ENCODE measurements around the gene NFATC2IP. TPM values are rescaled to one million over a fixed set of nuclear protein-coding genes. Genes with fewer than 3 reads are reported as not detected.
"Not testable (repeated sequence)": the region's sequence is repeated elsewhere in the genome, so short reads cannot be mapped to it uniquely, and the experiment has no call there.

Gene NFATC2IP
- total RNA-seq, 2 experiments from 2014 or later = 55.5 to 58.9 TPM

DNA sequence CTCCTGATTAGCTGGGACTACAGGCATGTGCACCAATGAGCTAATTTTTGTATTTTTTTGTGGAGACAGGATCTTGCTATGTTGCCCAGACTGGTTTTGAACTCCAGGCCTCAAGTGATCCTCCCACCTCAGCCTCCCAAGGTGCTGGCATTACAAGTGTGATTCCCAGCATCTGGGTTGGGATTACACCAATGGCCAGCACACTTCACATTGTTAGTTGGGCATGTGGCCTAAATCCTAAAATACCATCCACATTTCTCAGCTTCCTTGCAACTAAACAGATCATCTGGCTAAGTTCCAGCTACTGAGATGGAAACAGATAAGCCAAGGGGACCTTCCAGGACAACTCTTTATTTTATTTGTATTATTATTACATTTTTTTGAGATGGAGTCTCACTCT, 35.6 kb upstream of the NFATC2IP start:
- Mint-ChIP-seq H3K9me3 (no peaks in the 10 kb centered on the region), H3K4me1 (ENCODE audit: low read depth) (no peaks in the 10 kb centered on the region), H3K27ac (no peak overlapping the region), H3K36me3 (ENCODE audit: low read depth) (peaks cover 17% of the 10 kb centered on the region), H3K4me3 (no peak overlapping the region), H3K27me3 (ENCODE audit: low read depth) (no peaks in the 10 kb centered on the region)
- intact Hi-C loops (cut with micrococcal nuclease) = no loop called here
- DNase-seq = no peak
- CTCF ChIA-PET = no interaction called here

DNA sequence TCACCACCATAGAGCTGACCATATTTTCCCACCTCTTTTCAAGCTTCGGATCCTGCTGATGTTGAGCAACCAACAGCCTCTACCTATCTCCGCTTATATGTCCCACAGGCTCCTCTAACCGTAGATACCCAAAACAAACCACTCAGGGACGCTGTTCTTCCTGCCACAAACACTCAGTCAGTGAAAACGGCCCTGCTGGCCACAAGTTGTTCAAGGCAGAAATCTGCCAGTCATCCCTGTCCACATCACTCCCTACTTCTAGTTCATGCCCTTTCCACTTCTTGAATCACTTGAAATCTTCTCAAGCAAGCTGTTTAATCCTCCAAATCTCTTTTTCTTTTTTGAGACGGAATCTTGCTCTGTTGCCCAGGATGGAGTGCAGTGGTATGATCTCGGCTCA, 33.6 kb upstream of the NFATC2IP start:
- peaks cover 21% of the 10 kb centered on the region for H3K36me3 Mint-ChIP-seq (ENCODE audit: low read depth)
- no peaks in the 10 kb centered on the region for H3K4me1 Mint-ChIP-seq (ENCODE audit: low read depth)
- no peak overlapping the region for H3K4me3 Mint-ChIP-seq
- H3K27me3 Mint-ChIP-seq (ENCODE audit: low read depth) = no peaks in the 10 kb centered on the region
- H3K9me3 Mint-ChIP-seq = no peaks in the 10 kb centered on the region
- no peak overlapping the region for H3K27ac Mint-ChIP-seq
- CTCF ChIA-PET = no interaction called here
- DNase-seq = no peak
- intact Hi-C loops (cut with micrococcal nuclease) = no loop called here

DNA sequence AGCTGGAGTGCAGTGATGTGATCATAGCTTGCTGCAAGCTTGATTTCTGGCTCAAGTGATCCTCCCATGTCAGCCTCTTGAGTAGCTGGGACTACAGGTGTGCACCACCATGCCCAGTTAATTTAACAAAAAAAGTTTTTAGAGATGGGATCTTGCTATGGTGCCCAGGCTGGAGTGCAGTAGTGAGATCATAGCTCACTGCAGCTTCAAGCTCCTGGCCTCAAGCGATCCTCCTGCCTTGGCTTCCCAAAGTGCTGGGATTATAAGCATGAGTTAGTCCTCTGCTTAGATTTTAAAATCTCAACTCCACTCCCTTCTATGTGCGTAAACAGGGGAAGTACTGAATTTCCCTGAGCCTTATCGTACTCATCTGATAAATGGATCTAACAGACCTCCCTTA, 32.0 kb upstream of the NFATC2IP start:
- Mint-ChIP-seq H3K4me3 (no peak overlapping the region), H3K27ac (no peak overlapping the region), H3K36me3 (ENCODE audit: low read depth) (peaks cover 18% of the 10 kb centered on the region), H3K9me3 (no peaks in the 10 kb centered on the region), H3K4me1 (ENCODE audit: low read depth) (peaks cover 3% of the 10 kb centered on the region), H3K27me3 (ENCODE audit: low read depth) (no peaks in the 10 kb centered on the region)
- intact Hi-C loops (cut with micrococcal nuclease) = no loop called here
- DNase-seq = no peak
- CTCF ChIA-PET = interaction anchor here (1.1 kb wide), 1 partner anchor 27 kb away, joined by 3 read pairs; no protein-coding TSS in a partner anchor

DNA sequence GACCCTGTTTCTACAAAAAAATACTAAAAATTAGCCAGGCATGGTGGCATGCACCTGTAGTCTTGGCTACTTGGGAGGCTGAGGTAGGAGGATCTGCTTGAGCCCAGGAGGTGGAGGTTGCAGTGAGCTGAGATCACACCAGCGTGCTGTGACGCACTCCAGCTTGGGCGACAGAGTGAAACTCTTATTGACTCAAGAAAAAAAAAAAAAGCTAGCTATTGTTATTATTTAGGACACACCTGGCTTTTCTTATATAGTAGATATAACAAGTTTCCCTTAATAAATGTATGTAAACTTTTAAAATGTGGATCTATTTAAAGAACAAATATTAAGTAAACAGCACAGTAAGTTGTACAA, 27.5 kb upstream of the NFATC2IP start:
- no peaks in the 10 kb centered on the region for H3K27me3 Mint-ChIP-seq (ENCODE audit: low read depth)
- intact Hi-C loops (cut with micrococcal nuclease) = no loop called here
- peaks cover 18% of the 10 kb centered on the region for H3K4me1 Mint-ChIP-seq (ENCODE audit: low read depth)
- CTCF ChIA-PET = interaction anchor here (2.2 kb wide), 1 partner anchor 22 kb away, joined by 10 read pairs; no protein-coding TSS in a partner anchor
- H3K9me3 Mint-ChIP-seq = no peaks in the 10 kb centered on the region
- no peak for DNase-seq
- H3K27ac Mint-ChIP-seq = no peak overlapping the region
- H3K4me3 Mint-ChIP-seq = peak overlapping the region; percentile 43
- peaks cover 8% of the 10 kb centered on the region for H3K36me3 Mint-ChIP-seq (ENCODE audit: low read depth)

DNA sequence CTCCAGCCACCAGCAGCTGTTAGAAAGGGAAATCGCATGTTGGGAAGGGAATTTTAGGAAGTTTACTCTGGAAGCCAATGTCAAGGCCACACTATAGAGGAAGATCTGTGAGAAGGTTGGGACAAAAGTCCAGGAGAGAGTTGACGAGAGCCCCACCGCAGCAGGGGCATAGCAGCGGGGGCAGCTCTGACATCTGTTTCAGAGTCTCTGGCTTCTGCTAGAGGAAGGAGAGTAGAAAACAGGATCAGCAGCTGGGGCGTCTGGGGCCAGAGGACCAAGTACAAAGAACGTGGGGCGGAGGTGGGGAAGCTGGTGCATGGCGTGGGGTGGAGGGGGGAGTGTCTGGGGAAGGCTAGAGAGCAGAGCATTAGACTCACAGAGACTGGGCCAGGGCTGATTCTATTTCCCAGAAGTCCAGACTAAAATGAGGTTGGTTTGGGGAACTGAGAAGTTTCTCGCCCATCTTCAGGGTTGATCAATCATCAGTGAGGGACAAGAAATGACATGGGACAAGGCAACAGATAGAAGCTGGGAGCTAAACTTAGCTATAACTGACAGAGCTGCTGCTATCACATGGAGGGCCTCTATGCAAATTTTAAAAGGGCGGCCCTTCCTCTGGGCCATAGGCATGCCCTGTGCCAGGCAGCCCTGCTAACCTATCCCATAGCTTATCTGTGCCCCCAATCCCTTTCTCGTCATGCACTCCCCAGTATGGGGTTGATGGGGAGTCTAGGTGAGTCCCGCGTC, 26.9 kb upstream of the NFATC2IP start:
- H3K36me3 Mint-ChIP-seq (ENCODE audit: low read depth) = peaks cover 8% of the 10 kb centered on the region
- intact Hi-C loops (cut with micrococcal nuclease) = loop anchor here (1.0 to 2.0 kb wide), 2 partner anchors 43 to 61 kb away; partner anchors contain the start of gene SH2B1
- peaks cover 18% of the 10 kb centered on the region for H3K4me1 Mint-ChIP-seq (ENCODE audit: low read depth)
- H3K27me3 Mint-ChIP-seq (ENCODE audit: low read depth) = no peaks in the 10 kb centered on the region
- no peak for DNase-seq
- H3K9me3 Mint-ChIP-seq = no peaks in the 10 kb centered on the region
- peak overlapping the region; percentile 99 for H3K27ac Mint-ChIP-seq
- CTCF ChIA-PET = interaction anchor here (2.2 kb wide), 1 partner anchor 21 kb away, joined by 10 read pairs; no protein-coding TSS in a partner anchor
- H3K4me3 Mint-ChIP-seq = peak overlapping the region; percentile 97

DNA sequence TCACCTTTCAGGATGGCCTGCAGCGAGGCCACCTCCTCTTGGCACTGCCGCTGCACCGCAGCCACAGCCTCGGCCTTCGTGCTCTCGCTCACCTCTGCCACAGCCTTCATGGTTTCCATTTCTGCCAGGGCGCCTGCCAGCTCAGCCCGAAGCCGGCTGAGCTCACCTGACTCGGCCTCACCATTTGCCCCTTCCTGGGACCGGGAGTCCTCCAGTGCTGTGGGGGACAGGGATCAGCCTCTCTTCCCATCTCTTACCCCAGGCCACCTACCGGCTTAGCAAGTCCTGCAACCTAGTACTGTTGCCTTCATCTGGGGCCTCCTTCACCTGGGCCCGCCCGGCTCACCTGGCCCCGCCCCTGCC, 26.4 kb upstream of the NFATC2IP start:
- DNase-seq = no peak
- CTCF ChIA-PET = interaction anchor here (2.2 kb wide), 1 partner anchor 21 kb away, joined by 10 read pairs; no protein-coding TSS in a partner anchor
- peak overlapping the region; percentile 99 for H3K27ac Mint-ChIP-seq
- H3K9me3 Mint-ChIP-seq = no peaks in the 10 kb centered on the region
- H3K36me3 Mint-ChIP-seq (ENCODE audit: low read depth) = peaks cover 5% of the 10 kb centered on the region
- peaks cover 18% of the 10 kb centered on the region for H3K4me1 Mint-ChIP-seq (ENCODE audit: low read depth)
- intact Hi-C loops (cut with micrococcal nuclease) = loop anchor here (1.0 to 2.0 kb wide), 2 partner anchors 44 to 61 kb away; partner anchors contain the start of gene SH2B1
- H3K4me3 Mint-ChIP-seq = peak overlapping the region; percentile 97
- no peaks in the 10 kb centered on the region for H3K27me3 Mint-ChIP-seq (ENCODE audit: low read depth)

DNA sequence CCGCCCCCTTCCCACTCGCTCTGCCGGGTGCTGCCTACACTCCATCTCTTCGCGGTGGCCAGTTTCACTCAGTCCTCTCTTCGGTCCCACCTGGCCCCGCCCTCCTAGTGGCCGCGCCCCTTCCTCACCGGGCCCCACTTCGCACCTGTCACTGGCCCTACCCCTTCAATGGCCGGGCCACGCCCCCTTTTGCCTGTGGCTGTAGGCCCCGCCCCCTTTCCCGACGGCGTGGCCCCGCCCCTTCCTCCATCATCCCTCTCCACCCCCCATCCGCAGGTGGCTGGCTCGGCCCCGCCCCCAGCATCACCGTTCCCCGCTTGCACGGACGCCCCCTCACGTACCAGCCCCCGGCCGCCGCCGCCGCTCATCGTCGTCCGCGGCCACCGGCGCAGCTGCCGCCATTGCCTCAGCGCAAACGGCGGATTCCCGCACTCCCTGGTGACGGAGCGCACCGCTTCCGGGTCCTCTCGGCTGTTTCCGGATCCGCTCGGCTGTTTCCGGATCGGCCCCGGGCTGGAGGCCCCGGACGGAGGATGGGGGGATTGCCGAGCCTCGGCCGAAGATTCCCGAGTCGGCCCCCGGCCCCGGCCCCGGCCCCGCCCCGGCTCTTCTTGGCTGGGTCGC, 25.9 kb upstream of the NFATC2IP start, which contains the start of gene RABEP2:
RABEP2 (minus strand) TSS at position 477 of the 624 bp plus-strand sequence; CDS start at position 402, 75 bp downstream.
- Mint-ChIP-seq H3K27me3 (ENCODE audit: low read depth) (no peaks in the 10 kb centered on the region), H3K36me3 (ENCODE audit: low read depth) (peaks cover 4% of the 10 kb centered on the region), H3K4me1 (ENCODE audit: low read depth) (peaks cover 18% of the 10 kb centered on the region), H3K9me3 (no peaks in the 10 kb centered on the region), H3K4me3 (peak within 1 kb of the TSS; percentile 97), H3K27ac (peak within 1 kb of the TSS; percentile 99)
- CTCF ChIA-PET = no interaction called here
- peak; percentile 97 for DNase-seq
- intact Hi-C loops (cut with micrococcal nuclease) = loop anchor here (1.0 to 2.0 kb wide), 7 partner anchors 11 to 101 kb away; partner anchors contain the start of genes NFATC2IP, SH2B1 and TUFM

DNA sequence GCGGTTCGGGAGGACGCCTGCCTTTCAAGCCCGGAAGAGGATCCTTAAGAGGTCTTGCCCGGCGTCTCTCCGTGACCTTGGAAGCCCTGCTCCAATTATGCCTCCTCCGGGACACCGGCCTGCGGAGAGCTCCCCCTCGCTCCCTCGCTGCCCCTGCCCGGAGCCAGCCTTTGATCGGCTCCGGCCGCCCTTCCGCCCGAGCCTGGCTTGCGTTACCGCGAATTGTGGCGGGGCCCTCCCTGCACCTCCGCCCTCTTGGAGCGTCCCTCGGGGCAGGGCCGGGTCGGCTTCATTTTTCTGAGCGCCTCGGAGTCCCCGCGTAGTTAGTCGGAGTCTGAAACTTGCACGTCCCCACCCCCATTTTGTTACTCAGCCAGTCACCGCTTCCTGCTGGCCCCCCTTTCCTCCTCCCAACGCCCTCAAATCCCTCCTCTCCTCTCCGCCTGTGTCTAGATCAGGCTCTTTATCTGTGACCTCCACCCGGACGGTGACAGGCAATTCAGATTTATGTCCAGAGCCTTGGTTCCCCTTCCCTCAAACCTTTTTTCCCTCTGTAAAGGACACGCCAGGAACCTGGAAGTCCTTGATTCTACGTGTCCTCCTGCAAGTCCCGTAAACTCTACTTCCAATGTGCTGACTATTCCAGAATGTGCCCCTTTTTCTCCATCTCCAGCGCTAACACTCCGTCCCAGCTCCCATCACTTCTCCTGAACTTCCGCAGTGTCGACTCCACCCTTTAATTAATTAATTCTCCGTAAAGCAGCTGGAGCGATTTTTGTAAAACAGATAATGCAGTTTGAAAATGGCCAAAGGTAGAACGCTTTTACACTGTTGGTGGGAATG, 25.1 kb upstream of the NFATC2IP start:
- peak overlapping the region; percentile 99 for H3K27ac Mint-ChIP-seq
- peaks cover 22% of the 10 kb centered on the region for H3K4me1 Mint-ChIP-seq (ENCODE audit: low read depth)
- peak overlapping the region; percentile 97 for H3K4me3 Mint-ChIP-seq
- intact Hi-C loops (cut with micrococcal nuclease) = loop anchor here (1.0 to 2.0 kb wide), 6 partner anchors 11 to 101 kb away; partner anchors contain the start of genes NFATC2IP and TUFM
- CTCF ChIA-PET = interaction anchor here (1.2 to 3.5 kb wide), 2 partner anchors 19 to 52 kb away, joined by 3 to 26 read pairs; no protein-coding TSS in a partner anchor
- no peaks in the 10 kb centered on the region for H3K27me3 Mint-ChIP-seq (ENCODE audit: low read depth)
- DNase-seq = peak; percentile 94
- H3K9me3 Mint-ChIP-seq = no peaks in the 10 kb centered on the region
- peaks cover 4% of the 10 kb centered on the region for H3K36me3 Mint-ChIP-seq (ENCODE audit: low read depth)

DNA sequence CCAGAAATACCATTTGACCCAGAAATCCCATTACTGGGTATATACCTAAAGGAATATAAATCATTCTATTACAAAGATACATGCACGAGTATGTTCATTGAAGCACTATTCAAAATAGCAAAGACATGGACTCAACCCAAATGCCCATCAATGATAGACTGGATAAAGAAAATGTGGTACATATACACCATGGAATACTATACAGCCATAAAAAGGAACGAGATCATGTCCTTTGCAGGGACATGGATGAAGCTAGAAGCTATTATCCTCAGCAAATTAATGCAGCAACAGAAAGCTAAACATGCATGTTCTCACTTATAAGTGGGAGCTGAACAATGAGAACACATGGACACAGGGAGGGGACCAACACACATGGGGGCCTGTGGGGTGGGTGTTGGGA, 24.5 kb upstream of the NFATC2IP start:
- DNase-seq; H3K9me3 Mint-ChIP-seq; H3K36me3 Mint-ChIP-seq (ENCODE audit: low read depth); intact Hi-C loops (cut with micrococcal nuclease); H3K27me3 Mint-ChIP-seq (ENCODE audit: low read depth): not testable (repeated sequence)
- CTCF ChIA-PET = interaction anchor here (1.2 to 3.5 kb wide), 2 partner anchors 18 to 52 kb away, joined by 3 to 26 read pairs; no protein-coding TSS in a partner anchor
- Mint-ChIP-seq H3K27ac (peak overlapping the region; percentile 99), H3K4me3 (peak overlapping the region; percentile 97), H3K4me1 (ENCODE audit: low read depth) (peaks cover 28% of the 10 kb centered on the region)

DNA sequence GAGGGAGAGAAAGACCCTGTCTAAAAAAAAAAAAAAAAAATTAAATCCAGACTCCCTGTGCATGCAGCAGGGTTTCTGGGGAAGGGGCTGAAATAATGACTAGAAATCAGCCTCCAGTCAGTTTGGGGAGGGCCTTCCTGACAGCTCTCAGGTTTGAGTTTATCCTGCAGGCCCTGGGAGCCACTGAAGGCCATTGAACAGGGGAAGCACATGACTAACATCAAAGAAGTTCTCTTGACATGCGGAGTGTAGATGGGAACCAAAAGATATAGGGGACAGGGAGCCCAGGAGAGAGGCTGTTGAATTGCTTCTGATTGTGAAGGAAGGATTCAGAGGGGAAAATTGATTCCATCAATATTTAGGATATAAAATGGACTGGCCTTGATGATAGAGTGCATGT, 22.9 kb upstream of the NFATC2IP start:
- Mint-ChIP-seq H3K9me3 (no peaks in the 10 kb centered on the region), H3K4me1 (ENCODE audit: low read depth) (peaks cover 28% of the 10 kb centered on the region), H3K27me3 (ENCODE audit: low read depth) (no peaks in the 10 kb centered on the region), H3K36me3 (ENCODE audit: low read depth) (no peaks in the 10 kb centered on the region), H3K4me3 (no peak overlapping the region), H3K27ac (no peak overlapping the region)
- CTCF ChIA-PET = interaction anchor here (3.5 kb wide), 1 partner anchor 17 kb away, joined by 26 read pairs; no protein-coding TSS in a partner anchor
- DNase-seq = no peak
- intact Hi-C loops (cut with micrococcal nuclease) = no loop called here

DNA sequence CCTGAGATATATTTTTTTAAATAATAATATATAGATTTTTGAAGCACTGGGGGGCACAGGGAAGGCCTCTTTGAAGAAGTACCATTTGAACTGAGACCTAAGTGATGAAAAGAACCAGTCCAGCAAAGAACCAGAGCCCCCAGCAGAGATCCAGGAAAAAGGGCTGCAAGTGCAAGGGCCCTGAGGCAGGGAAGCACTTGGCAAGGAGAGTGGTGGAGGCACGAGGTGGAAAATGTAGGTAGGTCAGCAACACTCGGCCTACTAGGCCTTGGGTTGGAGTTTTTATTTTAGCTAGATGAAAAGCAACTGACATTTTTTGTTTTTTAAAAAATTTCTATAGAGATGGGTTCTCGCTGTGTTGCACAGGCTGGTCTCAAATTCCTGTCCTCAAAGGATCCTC, 20.5 kb upstream of the NFATC2IP start:
- H3K27ac Mint-ChIP-seq = peak overlapping the region; percentile 37
- no peaks in the 10 kb centered on the region for H3K36me3 Mint-ChIP-seq (ENCODE audit: low read depth)
- DNase-seq = no peak
- H3K4me3 Mint-ChIP-seq = no peak overlapping the region
- peaks cover 16% of the 10 kb centered on the region for H3K4me1 Mint-ChIP-seq (ENCODE audit: low read depth)
- intact Hi-C loops (cut with micrococcal nuclease) = no loop called here
- CTCF ChIA-PET = no interaction called here
- H3K27me3 Mint-ChIP-seq (ENCODE audit: low read depth) = no peaks in the 10 kb centered on the region
- no peaks in the 10 kb centered on the region for H3K9me3 Mint-ChIP-seq

DNA sequence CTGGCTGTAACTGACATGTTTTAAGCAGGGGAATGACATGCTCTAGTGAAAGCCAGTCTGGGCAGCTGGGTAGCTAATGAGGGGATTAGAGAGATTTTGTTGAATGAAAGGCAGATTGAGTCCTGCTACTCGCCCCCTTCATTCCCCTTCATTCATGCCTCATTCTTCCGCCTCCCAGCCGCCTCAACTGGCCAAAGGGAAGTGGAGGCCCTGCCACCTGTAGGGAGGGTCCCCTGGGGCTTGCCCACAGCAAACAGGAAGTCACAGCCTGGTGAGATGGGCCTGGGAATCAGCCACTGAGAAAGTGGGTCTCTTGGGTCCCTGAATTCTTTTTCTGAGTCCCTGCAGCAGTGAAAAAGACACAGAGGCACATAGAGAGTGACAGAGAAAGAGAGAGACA, 20.1 kb upstream of the NFATC2IP start:
- no peaks in the 10 kb centered on the region for H3K27me3 Mint-ChIP-seq (ENCODE audit: low read depth)
- peaks cover 20% of the 10 kb centered on the region for H3K4me1 Mint-ChIP-seq (ENCODE audit: low read depth)
- CTCF ChIA-PET = no interaction called here
- intact Hi-C loops (cut with micrococcal nuclease) = no loop called here
- no peak overlapping the region for H3K4me3 Mint-ChIP-seq
- H3K27ac Mint-ChIP-seq = peak overlapping the region; percentile 37
- H3K36me3 Mint-ChIP-seq (ENCODE audit: low read depth) = no peaks in the 10 kb centered on the region
- peak; percentile 28 for DNase-seq
- no peaks in the 10 kb centered on the region for H3K9me3 Mint-ChIP-seq
